GM23338 (cell line): Measurements from ENCODE around the gene SYP. TPM values are rescaled to one million over a fixed set of nuclear protein-coding genes. Genes with fewer than 3 reads are reported as not detected.

Experiments
- ATAC-seq: fragments of 200-7000 bp; cut with Tn5 transposase; 3 replicates; pipeline ENCODE4 v1.9.1; 2020
- DNase-seq: peaks from one replicate; pipeline ENCODE4 v3.0.0-alpha.2; 2015; ENCODE audit warnings: low spot score
- H2AFZ ChIP-seq: fragments of 200-600 bp; sonication (generic); 2 replicates; pipeline ENCODE4 v1.8.0; 2016; ENCODE audit warnings: antibody characterized with exemption, mild to moderate bottlenecking, moderate library complexity
- H3F3A ChIP-seq: fragments of 200-600 bp; sonication (generic); replicated peaks from 2 replicates; pipeline ENCODE4 v1.8.0; 2017; ENCODE audit warnings: antibody characterized with exemption, mixed run types, low read depth
- H3K27ac ChIP-seq: fragments of 200-600 bp; sonication (generic); 2 replicates; pipeline ENCODE4 v1.6.1; 2016; ENCODE audit warnings: low read depth
- H3K27me3 ChIP-seq: fragments of 200-600 bp; sonication (generic); 2 replicates; pipeline ENCODE4 v1.8.0; 2016; ENCODE audit warnings: mild to moderate bottlenecking, mixed run types, moderate library complexity; ENCODE audit not compliant: insufficient read depth
- H3K36me3 ChIP-seq: fragments of 200-600 bp; sonication (generic); 2 replicates; pipeline ENCODE4 v1.8.0; 2016; ENCODE audit warnings: mild to moderate bottlenecking; ENCODE audit not compliant: insufficient read depth
- H3K4me1 ChIP-seq: fragments of 200-600 bp; sonication (generic); 2 replicates; pipeline ENCODE4 v1.8.0; 2016; ENCODE audit warnings: mild to moderate bottlenecking, moderate library complexity; ENCODE audit not compliant: insufficient read depth
- H3K4me2 ChIP-seq: fragments of 200-600 bp; sonication (generic); 2 replicates; pipeline ENCODE4 v1.7.1; 2017; ENCODE audit warnings: mixed run types
- H3K4me3 ChIP-seq: fragments of 200-600 bp; sonication (generic); 2 replicates; pipeline ENCODE4 v1.6.1; 2016; ENCODE audit warnings: mixed run types
- H3K79me2 ChIP-seq: fragments of 200-600 bp; sonication (generic); replicated peaks from 2 replicates; pipeline ENCODE4 v1.8.0; 2017; ENCODE audit warnings: mild to moderate bottlenecking; ENCODE audit not compliant: insufficient read depth
- H3K9me2 ChIP-seq: fragments of 200-600 bp; sonication (generic); 2 replicates; pipeline ENCODE4 v1.8.0; 2017; ENCODE audit not compliant: insufficient read depth
- H4K20me1 ChIP-seq: fragments of 200-600 bp; sonication (generic); replicated peaks from 2 replicates; pipeline ENCODE4 v1.8.0; 2017; ENCODE audit warnings: mild to moderate bottlenecking; ENCODE audit not compliant: insufficient read depth
- H3K27ac Mint-ChIP-seq: 2 replicates; pipeline ENCODE4 v1.8.0; 2020; ENCODE audit warnings: inconsistent platforms, mild to moderate bottlenecking, moderate library complexity, mixed read lengths
- H3K27me3 Mint-ChIP-seq: 3 replicates; pipeline ENCODE4 v1.8.0; 2022; ENCODE audit warnings: low read depth, mild to moderate bottlenecking, moderate library complexity, mixed read lengths, inconsistent platforms; ENCODE audit not compliant: insufficient read depth, poor library complexity
- H3K36me3 Mint-ChIP-seq: 3 replicates; pipeline ENCODE4 v1.8.0; 2021; ENCODE audit warnings: low read depth, mild to moderate bottlenecking, inconsistent platforms, moderate library complexity, mixed read lengths
- H3K4me1 Mint-ChIP-seq: 3 replicates; pipeline ENCODE4 v1.8.0; 2020; ENCODE audit warnings: mild to moderate bottlenecking, inconsistent platforms, mixed read lengths
- H3K4me3 Mint-ChIP-seq: 3 replicates; pipeline ENCODE4 v1.8.0; 2021; ENCODE audit warnings: moderate library complexity, mild to moderate bottlenecking, inconsistent platforms, mixed read lengths
- H3K9me3 Mint-ChIP-seq: 3 replicates; pipeline ENCODE4 v1.8.0; 2020; ENCODE audit warnings: moderate library complexity, mild to moderate bottlenecking, inconsistent platforms, mixed read lengths
- CREB1 ChIP-seq: fragments of 250-450 bp; sonication (Bioruptor Pico); IDR thresholded peaks from 2 replicates; pipeline ENCODE4 v1.5.0; 2020; ENCODE audit warnings: low read depth, mild to moderate bottlenecking, moderate library complexity
- CTCF ChIP-seq, 2 experiments: fragments of 200-600 bp in 1 of 2; sonication (generic) in 1 of 2; conservative IDR thresholded peaks; 2 replicates each; pipeline versions ENCODE4 v1.5.1 to v1.6.1; 2016 to 2017; ENCODE audit warnings: antibody characterized with exemption in 2 of 2, low read depth in 2 of 2, mild to moderate bottlenecking in 2 of 2, moderate library complexity in 1 of 2
- ETS1 ChIP-seq: IDR thresholded peaks from 2 replicates; pipeline ENCODE4 v1.6.1; 2016; ENCODE audit warnings: antibody characterized with exemption
- EZH2 ChIP-seq: fragments of 200-600 bp; sonication (generic); IDR thresholded peaks from one replicate; pipeline ENCODE4 v1.8.0; 2017; ENCODE audit warnings: antibody characterized with exemption, mild to moderate bottlenecking, low read depth; ENCODE audit not compliant: unreplicated experiment
- EZH2phosphoT487 ChIP-seq: fragments of 200-600 bp; sonication (generic); IDR thresholded peaks from one replicate; pipeline ENCODE4 v1.8.1; 2018; ENCODE audit warnings: antibody characterized with exemption; ENCODE audit not compliant: unreplicated experiment
- JUNB ChIP-seq: IDR thresholded peaks from one replicate; pipeline ENCODE4 v1.6.1; 2016; ENCODE audit warnings: antibody characterized with exemption; ENCODE audit not compliant: unreplicated experiment
- POLR2AphosphoS5 ChIP-seq: IDR thresholded peaks from 2 replicates; pipeline ENCODE4 v1.6.1; 2016; ENCODE audit warnings: antibody characterized with exemption, low read depth
- REST ChIP-seq: IDR thresholded peaks from one replicate; pipeline ENCODE4 v1.6.1; 2018; ENCODE audit warnings: antibody characterized with exemption; ENCODE audit not compliant: unreplicated experiment
- STAT1 ChIP-seq: IDR thresholded peaks from one replicate; pipeline ENCODE4 v1.6.1; 2016; ENCODE audit warnings: antibody characterized with exemption; ENCODE audit not compliant: unreplicated experiment
- ZNF331 ChIP-seq: fragments of 250-450 bp; sonication (Bioruptor Pico); IDR thresholded peaks from 2 replicates; pipeline ENCODE4 v1.5.0; 2020; ENCODE audit warnings: low read depth, mild to moderate bottlenecking, moderate library complexity
- ZNF462 ChIP-seq: fragments of 250-450 bp; sonication (Bioruptor Pico); IDR thresholded peaks from 2 replicates; pipeline ENCODE4 v1.5.0; 2020; ENCODE audit warnings: mild to moderate bottlenecking, moderate library complexity
- polyA plus RNA-seq: library from polyadenylated mRNA; unstranded; fragments of >200 nt; fragmentation: Nextera tagmentation; extraction: Ambion mirVana; gene quantifications from 2 replicates; pipeline ENCODE4 v1.2.1, GENCODE V29; 2016
- total RNA-seq: library from RNA; depleted of rRNA; stranded (reverse); fragments of >200 nt; shearing (Covaris generic); gene quantifications from 2 replicates; pipeline ENCODE4 v1.2.3, GENCODE V29; 2014

Gene SYP
- total and polyA plus RNA-seq, 2 experiments from 2014 or later: 3.7 to 9.1 TPM

GRCh38 chrX:49176421-49177326, 23.3 kb downstream of the SYP start:
- Mint-ChIP-seq H3K36me3 (peaks cover 31% of the 10 kb centered on the region), H3K9me3 (no peaks in the 10 kb centered on the region; the same call in 2 of the 3 replicates)
- H3K36me3 ChIP-seq: no peaks in the 10 kb centered on the region

More at GRCh38 chrX:49176421-49177326, 23.3 kb downstream of the SYP start:
- Histone ChIP-seq H3K9me2 (no peaks in the 10 kb centered on the region), H3K4me2 (no peak overlapping the region), H3K4me1 (no peaks in the 10 kb centered on the region), H2AFZ (no peak overlapping the region), H3K27me3 (peaks cover 20% of the 10 kb centered on the region), H3K79me2 (no peaks in the 10 kb centered on the region), H3K27ac (no peak overlapping the region), H3F3A (no peaks in the 10 kb centered on the region), H4K20me1 (no peaks in the 10 kb centered on the region), H3K4me3 (no peak overlapping the region)
- Mint-ChIP-seq H3K4me3 (no peak overlapping the region), H3K4me1 (peaks cover 14% of the 10 kb centered on the region), H3K27ac (no peak overlapping the region), H3K27me3 (peaks cover 10% of the 10 kb centered on the region)
- DNase-seq (no peak), ATAC-seq (no peak)
- TF ChIP-seq ZNF462 (no peak), ZNF331 (no peak), CTCF (conservative IDR thresholded peaks at IDR 0.05; ENCODE audit: low read depth in 2 of 2) (no peak), EZH2phosphoT487 (no peak), ETS1 (no peak), CREB1 (CRISPR knock-in tag) (no peak), REST (no peak), POLR2AphosphoS5 (no peak), EZH2 (no peak), STAT1 (no peak), JUNB (no peak)
